Measurements from ENCODE around the gene HASPIN. TPM values are rescaled to one million over a fixed set of nuclear protein-coding genes. Genes with fewer than 3 reads are reported as not detected.

HASPIN gene
- total and polyA plus RNA-seq, 2 of the 8 experiments (the other 6 are each of a cell fraction or from before 2014, with no cell fraction given) = 7.8 to 29.5 TPM

- no peak for TF ChIP-seq CEBPB (IDR thresholded peaks at IDR 0.05; ENCODE audit: low read depth, low read length)
- TF ChIP-seq SP1 (IDR thresholded peaks at IDR 0.05; ENCODE audit: low read depth, low read length) = no peak
- TF ChIP-seq RNF2 (IDR thresholded peaks at IDR 0.05; ENCODE audit: borderline replicate concordance, low read depth, low read length, missing control alignments, poor library complexity, severe bottlenecking) = no peak
- TF ChIP-seq RFX5 (IDR thresholded peaks at IDR 0.05; ENCODE audit: borderline replicate concordance, low read depth, low read length) = no peak
- no peak for TF ChIP-seq TAF7 (optimal IDR thresholded peaks at IDR 0.05; ENCODE audit: borderline replicate concordance, low read depth, low read length)
- no peak for TF ChIP-seq TBP (IDR thresholded peaks at IDR 0.05; ENCODE audit: low read depth, low read length)
- TF ChIP-seq RXRA (IDR thresholded peaks at IDR 0.05; ENCODE audit: insufficient read depth, low read depth, low read length) = no peak
These were observed 30.6 kb upstream of the HASPIN start (continued) for GRCh38 chr17:3693141-3693540.

Measured in H1 (cell line).